HepG2 (cell line): ENCODE measurements around the gene RGS14. TPM values are rescaled to one million over a fixed set of nuclear protein-coding genes. Genes with fewer than 3 reads are reported as not detected.

Experiments
- AGO2 ChIP-seq: fragments of 200-400 bp; formaldehyde crosslinking; optimal IDR thresholded peaks from 2 replicates; pipeline ENCODE3; 2017; ENCODE audit warnings: mild to moderate bottlenecking, low read depth, low read length, moderate library complexity
- CREM ChIP-seq, 2 experiments: sonication (generic) in 1 of 2; formaldehyde crosslinking in 1 of 2; IDR thresholded peaks; 2 replicates each; pipeline versions ENCODE4 v1.4.0 to v1.6.1; 2016 to 2020; ENCODE audit warnings: antibody characterized with exemption in 1 of 2, mild to moderate bottlenecking in 1 of 2, missing genetic modification reagents in 1 of 2
- ESRRA ChIP-seq: sonication (generic); formaldehyde crosslinking; IDR thresholded peaks from 2 replicates; pipeline ENCODE4 v1.5.1; 2020; ENCODE audit warnings: mild to moderate bottlenecking, low read depth, missing genetic modification reagents
- FOXO4 ChIP-seq: sonication (generic); formaldehyde crosslinking; conservative IDR thresholded peaks from 2 replicates; pipeline ENCODE4 v1.8.1; 2023; ENCODE audit warnings: missing genetic modification reagents
- HDAC2 ChIP-seq: sonication (generic); formaldehyde crosslinking; IDR thresholded peaks from 2 replicates; pipeline ENCODE4 v1.4.0; 2020; ENCODE audit warnings: missing genetic modification reagents
- HMGXB4 ChIP-seq, 2 experiments: sonication (generic) in 1 of 2; formaldehyde crosslinking in 1 of 2; IDR thresholded peaks; 2 replicates each; pipeline versions ENCODE4 v1.4.0 to v1.6.1; 2018 to 2020; ENCODE audit warnings: missing genetic modification reagents in 2 of 2, borderline replicate concordance in 1 of 2, low read depth in 1 of 2, mild to moderate bottlenecking in 1 of 2, missing biosample characterization in 1 of 2
- HOXD1 ChIP-seq: sonication (generic); formaldehyde crosslinking; IDR thresholded peaks from 2 replicates; pipeline ENCODE4 v1.5.0; 2020; ENCODE audit warnings: missing genetic modification reagents
- JUNB ChIP-seq: sonication (generic); formaldehyde crosslinking; IDR thresholded peaks from 2 replicates; pipeline ENCODE4 v1.8.0; 2022; ENCODE audit warnings: missing genetic modification reagents, mild to moderate bottlenecking, borderline replicate concordance
- JUND ChIP-seq: sonication (generic); formaldehyde crosslinking; IDR thresholded peaks from 2 replicates; pipeline ENCODE4 v1.8.0; 2022; ENCODE audit warnings: mild to moderate bottlenecking, missing genetic modification reagents
- KDM5A ChIP-seq: fragments of 200-600 bp; sonication (generic); IDR thresholded peaks from 2 replicates; pipeline ENCODE4 v1.7.0; 2018; ENCODE audit warnings: antibody characterized with exemption, mild to moderate bottlenecking, low read length, borderline replicate concordance
- KDM5B ChIP-seq: sonication (generic); formaldehyde crosslinking; IDR thresholded peaks from 2 replicates; pipeline ENCODE4 v1.4.0; 2020; ENCODE audit warnings: missing genetic modification reagents, mild to moderate bottlenecking, borderline replicate concordance
- KLF11 ChIP-seq: IDR thresholded peaks from 2 replicates; pipeline ENCODE4 v1.6.1; 2016; ENCODE audit warnings: missing compliant biosample characterization
- MAFF ChIP-seq: IDR thresholded peaks from 2 replicates; pipeline ENCODE4 v1.6.1; 2011; ENCODE audit warnings: low read depth, low read length, improper control_type of control experiment
- NFYB ChIP-seq: sonication (generic); formaldehyde crosslinking; IDR thresholded peaks from 2 replicates; pipeline ENCODE4 v1.4.0; 2020; ENCODE audit warnings: missing genetic modification reagents
- RARA ChIP-seq: IDR thresholded peaks from 2 replicates; pipeline ENCODE4 v1.6.1; 2016; ENCODE audit warnings: missing genetic modification reagents, missing compliant biosample characterization
- RARG ChIP-seq: sonication (generic); formaldehyde crosslinking; IDR thresholded peaks from 2 replicates; pipeline ENCODE4 v1.4.0; 2020; ENCODE audit warnings: low read depth, mild to moderate bottlenecking, missing genetic modification reagents
- SNAPC5 ChIP-seq: sonication (generic); formaldehyde crosslinking; IDR thresholded peaks from 2 replicates; pipeline ENCODE4 v1.8.1; 2023; ENCODE audit warnings: mild to moderate bottlenecking, missing genetic modification reagents, borderline replicate concordance
- TBX2 ChIP-seq: sonication (generic); formaldehyde crosslinking; IDR thresholded peaks from 2 replicates; pipeline ENCODE4 v1.5.0; 2020; ENCODE audit warnings: missing genetic modification reagents, mild to moderate bottlenecking, borderline replicate concordance
- ZNF263 ChIP-seq: sonication (generic); formaldehyde crosslinking; IDR thresholded peaks from 2 replicates; pipeline ENCODE4 v1.4.0; 2020; ENCODE audit warnings: missing genetic modification reagents
- ZNF350 ChIP-seq: sonication (generic); formaldehyde crosslinking; IDR thresholded peaks from 2 replicates; pipeline ENCODE4 v1.4.0; 2020; ENCODE audit warnings: mild to moderate bottlenecking, low read depth, missing genetic modification reagents, borderline replicate concordance
- ZNF367 ChIP-seq: sonication (generic); formaldehyde crosslinking; IDR thresholded peaks from 2 replicates; pipeline ENCODE4 v1.4.0; 2020; ENCODE audit warnings: missing genetic modification reagents, borderline replicate concordance
- ZNF44 ChIP-seq: sonication (generic); formaldehyde crosslinking; IDR thresholded peaks from 2 replicates; pipeline ENCODE4 v1.5.1; 2020; ENCODE audit warnings: mild to moderate bottlenecking, missing genetic modification reagents
- ZNF543 ChIP-seq: sonication (generic); formaldehyde crosslinking; IDR thresholded peaks from 2 replicates; pipeline ENCODE4 v1.4.0; 2020; ENCODE audit warnings: mild to moderate bottlenecking, missing genetic modification reagents
- ZNF569 ChIP-seq: sonication (generic); formaldehyde crosslinking; IDR thresholded peaks from 2 replicates; pipeline ENCODE4 v1.5.0; 2020; ENCODE audit warnings: mild to moderate bottlenecking, missing genetic modification reagents, moderate library complexity, borderline replicate concordance
- ZNF607 ChIP-seq: sonication (generic); formaldehyde crosslinking; IDR thresholded peaks from 2 replicates; pipeline ENCODE4 v1.5.1; 2020; ENCODE audit warnings: missing genetic modification reagents, mild to moderate bottlenecking, borderline replicate concordance
- ZNF678 ChIP-seq: sonication (generic); formaldehyde crosslinking; IDR thresholded peaks from 2 replicates; pipeline ENCODE4 v1.4.0; 2020; ENCODE audit warnings: mild to moderate bottlenecking, missing genetic modification reagents
- ZNF792 ChIP-seq: IDR thresholded peaks from 2 replicates; pipeline ENCODE4 v1.6.1; 2016
- polyA plus RNA-seq, 8 experiments: library from polyadenylated mRNA; depleted of rRNA in 3 of 8; stranded (reverse) in 7 of 8; unstranded in 1 of 8; fragments of >200 nt; fragmentation: Illumina TruSeq in 4 of 8; extraction: Trizol in 4 of 8; gene quantifications; 2 replicates each; pipeline versions ENCODE4 v1.2.1 to v1.2.3, GENCODE V29; 2011 to 2016; ENCODE audit warnings: low read depth in 4 of 8, missing spikeins in 1 of 8, mixed read lengths in 1 of 8; ENCODE audit not compliant: insufficient read depth in 1 of 8
- total RNA-seq, 5 experiments: library from RNA; depleted of rRNA; stranded (reverse); fragments of >200 nt; fragmentation: Illumina TruSeq; extraction: Trizol; gene quantifications; 2 replicates each; pipeline ENCODE4 v1.2.3, GENCODE V29; 2016; ENCODE audit warnings: low read depth in 1 of 5

Gene RGS14
- total and polyA plus RNA-seq, 2 of the 13 experiments (the other 11 are each of a cell fraction or from before 2014, with no cell fraction given), result 11.1 to 17.2 TPM

- peak; percentile 55; the same call in 1 of the 2 replicates for TF ChIP-seq ZNF44
- no peak for TF ChIP-seq AGO2
- TF ChIP-seq HOXD1 (CRISPR knock-in tag), result no peak
- TF ChIP-seq ZNF678 (CRISPR knock-in tag), result no peak
- TF ChIP-seq ZNF792 (CRISPR knock-in tag), result peak; percentile 72; the same call in 1 of the 2 replicates
- no peak for TF ChIP-seq NFYB (CRISPR knock-in tag)
- no peak for TF ChIP-seq MAFF
- TF ChIP-seq ESRRA (CRISPR knock-in tag), result no peak
- TF ChIP-seq ZNF607 (CRISPR knock-in tag), result no peak
- TF ChIP-seq KDM5B (CRISPR knock-in tag), result no peak
- peak; percentile 97 for TF ChIP-seq ZNF263 (CRISPR knock-in tag)
- TF ChIP-seq CREM (IDR thresholded peaks at IDR 0.05), result no peak
- no peak for TF ChIP-seq CREM (CRISPR knock-in tag; IDR thresholded peaks at IDR 0.05)
- no peak for TF ChIP-seq JUNB (CRISPR knock-in tag)
- TF ChIP-seq JUND (CRISPR knock-in tag), result no peak
- no peak for TF ChIP-seq KLF11 (CRISPR knock-in tag)
- no peak for TF ChIP-seq KDM5A
- peak; percentile 38; the same call in 1 of the 2 replicates for TF ChIP-seq TBX2 (CRISPR knock-in tag)
- peak; percentile 42; the same call in 1 of the 2 replicates for TF ChIP-seq HDAC2 (CRISPR knock-in tag)
- no peak for TF ChIP-seq FOXO4
- TF ChIP-seq ZNF569 (CRISPR knock-in tag), result no peak
- TF ChIP-seq RARG, result no peak
- TF ChIP-seq ZNF350 (CRISPR knock-in tag), result no peak; the same call in 1 of the 2 replicates
- TF ChIP-seq ZNF543 (CRISPR knock-in tag), result peak; percentile 66; the same call in 1 of the 2 replicates
- TF ChIP-seq HMGXB4 (CRISPR knock-in tag; IDR thresholded peaks at IDR 0.05; ENCODE audit: borderline replicate concordance in 1 of 2, low read depth in 1 of 2), result peak in 1 of 2 experiments; percentile 63; a peak in 1 of 4 replicates
- TF ChIP-seq SNAPC5 (CRISPR knock-in tag), result no peak
- no peak for TF ChIP-seq RARA (CRISPR knock-in tag)
- no peak for TF ChIP-seq ZNF367 (CRISPR knock-in tag)
Measured at GRCh38 chr5:177366528-177367322, 9.0 kb downstream of the RGS14 start (continued).
